Esophagus squamous epithelium (tissue), 4 donors: ENCODE data around the gene MICAL1.

Experiments used
- POLR2A ChIP-seq, 4 donors: fragments of 450-650 bp; IDR thresholded peaks; one replicate each; pipeline ENCODE4 v1.6.1; 2017; ENCODE audit warnings: antibody characterized with exemption in 4 of 4, mild to moderate bottlenecking in 4 of 4, moderate library complexity in 3 of 4
- TF ChIP-seq, protein P1 (sequence below), 6 experiments: fragments of 450-650 bp in 4 of 6; fragments of 200-600 bp in 2 of 6; sonication (generic) in 2 of 6; IDR thresholded peaks; one replicate each; pipeline ENCODE4 v1.5.1; 2016 to 2019; ENCODE audit warnings: antibody characterized with exemption in 6 of 6, mild to moderate bottlenecking in 4 of 6, moderate library complexity in 4 of 6

DNA sequence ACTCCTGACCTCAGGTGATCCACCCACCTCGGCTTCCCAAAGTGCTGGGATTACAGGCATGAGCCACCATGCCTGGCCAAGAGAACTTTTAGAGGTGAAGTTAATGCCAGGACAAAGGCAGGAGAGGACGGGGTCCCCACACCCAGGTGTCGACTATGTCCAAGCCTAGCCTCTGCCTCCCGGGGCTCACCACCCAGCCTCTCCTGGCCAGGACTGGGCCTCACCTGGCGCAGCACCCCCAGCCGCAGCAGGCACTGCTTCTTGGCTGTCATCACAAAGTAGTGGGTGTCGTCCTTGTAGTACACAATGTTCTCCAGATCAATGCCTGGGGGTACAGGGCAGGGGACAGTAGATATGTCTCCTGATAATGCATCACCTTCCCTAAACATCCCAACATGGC, 4.2 kb downstream of the MICAL1 start:
- TF ChIP-seq POLR2A (IDR thresholded peaks at IDR 0.05) = no peak
- TF ChIP-seq, protein P1, sequence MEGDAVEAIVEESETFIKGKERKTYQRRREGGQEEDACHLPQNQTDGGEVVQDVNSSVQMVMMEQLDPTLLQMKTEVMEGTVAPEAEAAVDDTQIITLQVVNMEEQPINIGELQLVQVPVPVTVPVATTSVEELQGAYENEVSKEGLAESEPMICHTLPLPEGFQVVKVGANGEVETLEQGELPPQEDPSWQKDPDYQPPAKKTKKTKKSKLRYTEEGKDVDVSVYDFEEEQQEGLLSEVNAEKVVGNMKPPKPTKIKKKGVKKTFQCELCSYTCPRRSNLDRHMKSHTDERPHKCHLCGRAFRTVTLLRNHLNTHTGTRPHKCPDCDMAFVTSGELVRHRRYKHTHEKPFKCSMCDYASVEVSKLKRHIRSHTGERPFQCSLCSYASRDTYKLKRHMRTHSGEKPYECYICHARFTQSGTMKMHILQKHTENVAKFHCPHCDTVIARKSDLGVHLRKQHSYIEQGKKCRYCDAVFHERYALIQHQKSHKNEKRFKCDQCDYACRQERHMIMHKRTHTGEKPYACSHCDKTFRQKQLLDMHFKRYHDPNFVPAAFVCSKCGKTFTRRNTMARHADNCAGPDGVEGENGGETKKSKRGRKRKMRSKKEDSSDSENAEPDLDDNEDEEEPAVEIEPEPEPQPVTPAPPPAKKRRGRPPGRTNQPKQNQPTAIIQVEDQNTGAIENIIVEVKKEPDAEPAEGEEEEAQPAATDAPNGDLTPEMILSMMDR (IDR thresholded peaks at IDR 0.05) = no peak
